T-helper 2 cell treated with Interferon-gamma antibody and Interleukin-4, amounts not matched to agents 5 μg/mL and 100 μg/mL, for 36 hours (primary cell): ENCODE data around the gene NFE2L3.
"Not testable (repeated sequence)": the region's sequence is repeated elsewhere in the genome, so short reads cannot be mapped to it uniquely, and the experiment has no call there.

ENCODE experiments used
- DNase-seq: peaks from one replicate; pipeline ENCODE4 v3.0.0; 2021; ENCODE audit warnings: low spot score
- H3K27ac Mint-ChIP-seq: one replicate; pipeline ENCODE4 v1.8.0; 2021; ENCODE audit warnings: mild to moderate bottlenecking, mixed read lengths
- H3K27me3 Mint-ChIP-seq: one replicate; pipeline ENCODE4 v1.8.0; 2021; ENCODE audit warnings: low read depth, mixed read lengths
- H3K36me3 Mint-ChIP-seq: one replicate; pipeline ENCODE4 v1.8.0; 2021; ENCODE audit warnings: low read depth, mixed read lengths
- H3K4me1 Mint-ChIP-seq: one replicate; pipeline ENCODE4 v1.8.0; 2021; ENCODE audit warnings: low read depth, mixed read lengths
- H3K4me3 Mint-ChIP-seq: one replicate; pipeline ENCODE4 v1.8.0; 2022; ENCODE audit warnings: mild to moderate bottlenecking, moderate library complexity, mixed read lengths
- H3K9me3 Mint-ChIP-seq: one replicate; pipeline ENCODE4 v1.8.0; 2021; ENCODE audit warnings: mixed read lengths

NFE2L3 gene

GRCh38 chr7:26168458-26169023, 16.5 kb downstream of the NFE2L3 start:
- no peaks in the 10 kb centered on the region for H3K9me3 Mint-ChIP-seq
- no peaks in the 10 kb centered on the region for H3K27me3 Mint-ChIP-seq
- peaks cover 30% of the 10 kb centered on the region for H3K4me1 Mint-ChIP-seq
- DNase-seq = no peak
- H3K36me3 Mint-ChIP-seq = peaks cover 29% of the 10 kb centered on the region
- H3K4me3 Mint-ChIP-seq = no peak overlapping the region
- H3K27ac Mint-ChIP-seq = no peak overlapping the region

- peaks cover 28% of the 10 kb centered on the region for H3K36me3 Mint-ChIP-seq
- no peak overlapping the region for H3K4me3 Mint-ChIP-seq
Observed at GRCh38 chr7:26169271-26169670, 17.3 kb downstream of the NFE2L3 start.

GRCh38 chr7:26170663-26171062, 18.7 kb downstream of the NFE2L3 start:
- no peaks in the 10 kb centered on the region for H3K27me3 Mint-ChIP-seq
- no peaks in the 10 kb centered on the region for H3K9me3 Mint-ChIP-seq
- DNase-seq = no peak
- peaks cover 38% of the 10 kb centered on the region for H3K4me1 Mint-ChIP-seq
- no peak overlapping the region for H3K4me3 Mint-ChIP-seq
- H3K36me3 Mint-ChIP-seq = peaks cover 26% of the 10 kb centered on the region
- no peak overlapping the region for H3K27ac Mint-ChIP-seq

More at GRCh38 chr7:26169271-26169670, 17.3 kb downstream of the NFE2L3 start:
- Mint-ChIP-seq H3K4me1 (peaks cover 35% of the 10 kb centered on the region), H3K9me3 (no peaks in the 10 kb centered on the region), H3K27me3 (no peaks in the 10 kb centered on the region), H3K27ac (no peak overlapping the region)
- DNase-seq = no peak

- Mint-ChIP-seq H3K4me1 (peaks cover 32% of the 10 kb centered on the region), H3K27me3 (no peaks in the 10 kb centered on the region), H3K4me3 (no peak overlapping the region), H3K9me3 (no peaks in the 10 kb centered on the region), H3K36me3 (peaks cover 28% of the 10 kb centered on the region), H3K27ac (no peak overlapping the region)
- DNase-seq = no peak
Observed at GRCh38 chr7:26171601-26172000, 19.6 kb downstream of the NFE2L3 start.

- no peaks in the 10 kb centered on the region for H3K9me3 Mint-ChIP-seq
- H3K36me3 Mint-ChIP-seq = peaks cover 28% of the 10 kb centered on the region
- DNase-seq = no peak
- H3K4me3 Mint-ChIP-seq = no peak overlapping the region
- no peak overlapping the region for H3K27ac Mint-ChIP-seq
- H3K27me3 Mint-ChIP-seq = no peaks in the 10 kb centered on the region
- H3K4me1 Mint-ChIP-seq = peaks cover 27% of the 10 kb centered on the region
Observed at GRCh38 chr7:26172048-26172447, 20.1 kb downstream of the NFE2L3 start.

- peaks cover 30% of the 10 kb centered on the region for H3K36me3 Mint-ChIP-seq
- H3K27me3 Mint-ChIP-seq, DNase-seq, H3K4me3 Mint-ChIP-seq, H3K27ac Mint-ChIP-seq, H3K9me3 Mint-ChIP-seq: not testable (repeated sequence)
- H3K4me1 Mint-ChIP-seq = peaks cover 16% of the 10 kb centered on the region
Observed at GRCh38 chr7:26175903-26176302, 23.9 kb downstream of the NFE2L3 start.

GRCh38 chr7:26176696-26177095, 24.7 kb downstream of the NFE2L3 start:
- H3K9me3 Mint-ChIP-seq, H3K4me3 Mint-ChIP-seq, DNase-seq, H3K27ac Mint-ChIP-seq, H3K27me3 Mint-ChIP-seq: not testable (repeated sequence)
- peaks cover 16% of the 10 kb centered on the region for H3K4me1 Mint-ChIP-seq
- peaks cover 29% of the 10 kb centered on the region for H3K36me3 Mint-ChIP-seq

- not testable (repeated sequence) for DNase-seq, H3K27ac Mint-ChIP-seq, H3K9me3 Mint-ChIP-seq, H3K27me3 Mint-ChIP-seq, H3K4me3 Mint-ChIP-seq
- peaks cover 28% of the 10 kb centered on the region for H3K36me3 Mint-ChIP-seq
- H3K4me1 Mint-ChIP-seq = peaks cover 16% of the 10 kb centered on the region
Observed at GRCh38 chr7:26177269-26177668, 25.3 kb downstream of the NFE2L3 start.

- Mint-ChIP-seq H3K27me3 (no peaks in the 10 kb centered on the region), H3K4me3 (no peak overlapping the region), H3K27ac (peak overlapping the region; percentile 17), H3K4me1 (peaks cover 12% of the 10 kb centered on the region), H3K36me3 (peaks cover 30% of the 10 kb centered on the region), H3K9me3 (no peaks in the 10 kb centered on the region)
- DNase-seq = no peak
Observed at GRCh38 chr7:26178272-26178960, 26.4 kb downstream of the NFE2L3 start.

GRCh38 chr7:26179422-26179821, 27.4 kb downstream of the NFE2L3 start:
- Mint-ChIP-seq H3K9me3 (no peaks in the 10 kb centered on the region), H3K4me3 (no peak overlapping the region), H3K4me1 (peaks cover 12% of the 10 kb centered on the region), H3K36me3 (peaks cover 34% of the 10 kb centered on the region), H3K27me3 (no peaks in the 10 kb centered on the region), H3K27ac (no peak overlapping the region)
- no peak for DNase-seq

- Mint-ChIP-seq H3K4me1 (peaks cover 12% of the 10 kb centered on the region), H3K9me3 (no peaks in the 10 kb centered on the region), H3K27ac (no peak overlapping the region), H3K27me3 (no peaks in the 10 kb centered on the region), H3K4me3 (no peak overlapping the region), H3K36me3 (peaks cover 40% of the 10 kb centered on the region)
- no peak for DNase-seq
Observed at GRCh38 chr7:26179826-26180497, 28.0 kb downstream of the NFE2L3 start.

GRCh38 chr7:26180792-26181198, 28.8 kb downstream of the NFE2L3 start:
- no peaks in the 10 kb centered on the region for H3K27me3 Mint-ChIP-seq
- no peak overlapping the region for H3K27ac Mint-ChIP-seq
- H3K9me3 Mint-ChIP-seq = no peaks in the 10 kb centered on the region
- no peak for DNase-seq
- H3K36me3 Mint-ChIP-seq = peaks cover 48% of the 10 kb centered on the region
- peaks cover 21% of the 10 kb centered on the region for H3K4me1 Mint-ChIP-seq
- no peak overlapping the region for H3K4me3 Mint-ChIP-seq

- H3K4me3 Mint-ChIP-seq = no peak overlapping the region
- H3K9me3 Mint-ChIP-seq = no peaks in the 10 kb centered on the region
- DNase-seq = no peak
- no peaks in the 10 kb centered on the region for H3K27me3 Mint-ChIP-seq
- peak overlapping the region; percentile 23 for H3K27ac Mint-ChIP-seq
- peaks cover 28% of the 10 kb centered on the region for H3K4me1 Mint-ChIP-seq
- peaks cover 51% of the 10 kb centered on the region for H3K36me3 Mint-ChIP-seq
Observed at GRCh38 chr7:26181474-26182227, 29.7 kb downstream of the NFE2L3 start.

- H3K4me3 Mint-ChIP-seq = no peak overlapping the region
- no peak for DNase-seq
- no peaks in the 10 kb centered on the region for H3K27me3 Mint-ChIP-seq
- no peak overlapping the region for H3K27ac Mint-ChIP-seq
- H3K36me3 Mint-ChIP-seq = peaks cover 57% of the 10 kb centered on the region
- H3K9me3 Mint-ChIP-seq = no peaks in the 10 kb centered on the region
- H3K4me1 Mint-ChIP-seq = peaks cover 33% of the 10 kb centered on the region
Observed at GRCh38 chr7:26182283-26182682, 30.3 kb downstream of the NFE2L3 start.
